Measurements from ENCODE around the gene UMAD1. TPM values are rescaled to one million over a fixed set of nuclear protein-coding genes. Genes with fewer than 3 reads are reported as not detected.

Gene UMAD1
- total RNA-seq, 1 donor from 2014 or later, result 9.3 TPM

DNA sequence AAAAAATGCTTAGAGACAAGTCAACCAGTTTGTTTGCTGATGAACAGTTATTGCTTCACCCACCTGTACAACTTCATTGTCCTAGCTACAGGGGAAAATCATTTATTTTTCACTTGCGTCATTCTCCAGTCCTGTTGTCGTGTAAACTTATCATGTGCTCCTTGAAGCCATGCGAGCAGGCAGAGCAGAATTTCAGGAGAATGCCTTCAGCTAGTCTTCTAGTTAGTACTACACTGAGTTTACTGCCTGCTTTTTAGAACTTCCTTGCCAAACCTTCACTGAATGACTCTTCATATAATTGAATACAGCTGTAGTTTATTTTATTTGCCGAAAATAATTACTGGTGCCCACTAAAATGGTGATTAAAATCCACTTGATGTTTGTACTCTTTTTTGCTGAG is 62.3 kb downstream of the UMAD1 start:
- Mint-ChIP-seq H3K27ac (ENCODE audit: unreplicated experiment) (no peak overlapping the region), H3K36me3 (ENCODE audit: low read depth, unreplicated experiment) (no peaks in the 10 kb centered on the region), H3K27me3 (ENCODE audit: low read depth, unreplicated experiment) (no peaks in the 10 kb centered on the region), H3K4me3 (ENCODE audit: unreplicated experiment) (no peak overlapping the region), H3K4me1 (ENCODE audit: low read depth, unreplicated experiment) (peaks cover 35% of the 10 kb centered on the region), H3K9me3 (ENCODE audit: unreplicated experiment) (no peaks in the 10 kb centered on the region)
- peaks cover 9% of the 10 kb centered on the region for H3K4me1 ChIP-seq (ENCODE audit: insufficient read depth, low read length)
- no peaks in the 10 kb centered on the region for H3K79me2 ChIP-seq (ENCODE audit: insufficient read depth, low read length)
- TF ChIP-seq, protein P1, sequence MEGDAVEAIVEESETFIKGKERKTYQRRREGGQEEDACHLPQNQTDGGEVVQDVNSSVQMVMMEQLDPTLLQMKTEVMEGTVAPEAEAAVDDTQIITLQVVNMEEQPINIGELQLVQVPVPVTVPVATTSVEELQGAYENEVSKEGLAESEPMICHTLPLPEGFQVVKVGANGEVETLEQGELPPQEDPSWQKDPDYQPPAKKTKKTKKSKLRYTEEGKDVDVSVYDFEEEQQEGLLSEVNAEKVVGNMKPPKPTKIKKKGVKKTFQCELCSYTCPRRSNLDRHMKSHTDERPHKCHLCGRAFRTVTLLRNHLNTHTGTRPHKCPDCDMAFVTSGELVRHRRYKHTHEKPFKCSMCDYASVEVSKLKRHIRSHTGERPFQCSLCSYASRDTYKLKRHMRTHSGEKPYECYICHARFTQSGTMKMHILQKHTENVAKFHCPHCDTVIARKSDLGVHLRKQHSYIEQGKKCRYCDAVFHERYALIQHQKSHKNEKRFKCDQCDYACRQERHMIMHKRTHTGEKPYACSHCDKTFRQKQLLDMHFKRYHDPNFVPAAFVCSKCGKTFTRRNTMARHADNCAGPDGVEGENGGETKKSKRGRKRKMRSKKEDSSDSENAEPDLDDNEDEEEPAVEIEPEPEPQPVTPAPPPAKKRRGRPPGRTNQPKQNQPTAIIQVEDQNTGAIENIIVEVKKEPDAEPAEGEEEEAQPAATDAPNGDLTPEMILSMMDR (IDR thresholded peaks at IDR 0.05; ENCODE audit: insufficient read depth, low read depth, low read length), result no peak
- TF ChIP-seq EZH2 (IDR thresholded peaks at IDR 0.05; ENCODE audit: insufficient read depth, low read length), result no peak
- H4K20me1 ChIP-seq (ENCODE audit: insufficient read depth, low read length), result no peaks in the 10 kb centered on the region
- FAIRE-seq, result no peak
- DNase-seq (ENCODE audit: low read depth), result no peak
- H3K27me3 ChIP-seq (ENCODE audit: insufficient read depth, low read length), result no peaks in the 10 kb centered on the region
- no peak overlapping the region for H3K4me2 ChIP-seq (ENCODE audit: low read length)
- no peak overlapping the region for H2AFZ ChIP-seq (ENCODE audit: low read depth, low read length)
- H3K9ac ChIP-seq (ENCODE audit: low read length), result no peak overlapping the region
- no peaks in the 10 kb centered on the region for H3K9me3 ChIP-seq (ENCODE audit: insufficient read depth, low read depth, low read length)
- no peaks in the 10 kb centered on the region for H3K36me3 ChIP-seq (ENCODE audit: insufficient read depth, low read length)
- H3K4me3 ChIP-seq (ENCODE audit: insufficient read depth, low read depth, low read length), result no peak overlapping the region
- no peak overlapping the region for H3K27ac ChIP-seq (ENCODE audit: low read depth, low read length)

DNA sequence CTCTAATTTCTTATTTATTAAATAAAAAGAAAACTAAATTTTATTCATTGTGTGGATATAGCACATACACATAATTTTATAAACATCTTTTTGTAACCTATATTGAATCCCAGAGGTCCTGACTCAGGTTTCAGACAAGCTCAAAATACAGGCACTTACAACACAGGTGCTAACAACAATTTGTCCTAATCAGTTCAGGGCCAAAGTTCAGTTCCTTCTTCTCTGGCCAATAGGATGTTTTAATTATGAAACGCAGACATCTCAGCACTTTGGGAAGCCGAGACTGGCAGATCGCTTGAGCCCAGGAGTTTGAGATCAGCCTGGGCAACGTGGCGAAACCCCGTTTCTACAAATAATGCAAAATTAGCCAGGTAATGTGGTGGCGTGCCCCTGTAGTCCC is 62.9 kb downstream of the UMAD1 start:
- H3K9me3 ChIP-seq (ENCODE audit: insufficient read depth, low read depth, low read length), result no peaks in the 10 kb centered on the region
- H3K4me3 Mint-ChIP-seq (ENCODE audit: unreplicated experiment), result no peak overlapping the region
- H3K79me2 ChIP-seq (ENCODE audit: insufficient read depth, low read length), result no peaks in the 10 kb centered on the region
- no peak for DNase-seq (ENCODE audit: low read depth)
- no peak overlapping the region for H3K27ac Mint-ChIP-seq (ENCODE audit: unreplicated experiment)
- no peak overlapping the region for H2AFZ ChIP-seq (ENCODE audit: low read depth, low read length)
- H3K27me3 Mint-ChIP-seq (ENCODE audit: low read depth, unreplicated experiment), result no peaks in the 10 kb centered on the region
- no peaks in the 10 kb centered on the region for H3K9me3 Mint-ChIP-seq (ENCODE audit: unreplicated experiment)
- no peak overlapping the region for H3K4me3 ChIP-seq (ENCODE audit: insufficient read depth, low read depth, low read length)
- H3K27ac ChIP-seq (ENCODE audit: low read depth, low read length), result no peak overlapping the region
- no peak overlapping the region for H3K4me2 ChIP-seq (ENCODE audit: low read length)
- FAIRE-seq, result no peak
- H3K9ac ChIP-seq (ENCODE audit: low read length), result no peak overlapping the region
- no peaks in the 10 kb centered on the region for H3K27me3 ChIP-seq (ENCODE audit: insufficient read depth, low read length)
- peaks cover 39% of the 10 kb centered on the region for H3K4me1 Mint-ChIP-seq (ENCODE audit: low read depth, unreplicated experiment)
- no peaks in the 10 kb centered on the region for H4K20me1 ChIP-seq (ENCODE audit: insufficient read depth, low read length)
- no peaks in the 10 kb centered on the region for H3K36me3 Mint-ChIP-seq (ENCODE audit: low read depth, unreplicated experiment)
- H3K36me3 ChIP-seq (ENCODE audit: insufficient read depth, low read length), result no peaks in the 10 kb centered on the region
- H3K4me1 ChIP-seq (ENCODE audit: insufficient read depth, low read length), result peaks cover 12% of the 10 kb centered on the region
- no peak for TF ChIP-seq EZH2 (IDR thresholded peaks at IDR 0.05; ENCODE audit: insufficient read depth, low read length)
- TF ChIP-seq, protein P1 (IDR thresholded peaks at IDR 0.05; ENCODE audit: insufficient read depth, low read depth, low read length), result no peak

DNA sequence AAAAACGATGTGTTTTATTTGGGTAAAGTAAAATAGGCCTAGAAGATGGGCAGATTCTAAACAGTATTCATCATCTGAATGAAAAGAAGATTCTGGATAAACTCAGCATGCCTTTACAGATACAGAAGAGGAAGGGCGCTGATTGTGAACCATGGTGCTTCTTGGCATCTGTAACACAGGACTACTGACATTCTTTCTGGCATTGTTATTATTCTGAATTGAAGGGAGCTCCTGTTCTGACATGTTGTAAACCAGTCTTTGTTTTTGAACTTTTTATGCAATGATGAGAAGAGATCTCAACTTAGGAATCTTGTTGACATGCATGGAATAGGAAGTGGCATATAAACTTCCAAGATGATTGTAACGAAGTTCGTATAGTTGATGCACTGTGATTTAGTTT is 64.3 kb downstream of the UMAD1 start:
- no peaks in the 10 kb centered on the region for H3K27me3 ChIP-seq (ENCODE audit: insufficient read depth, low read length)
- H3K36me3 ChIP-seq (ENCODE audit: insufficient read depth, low read length), result no peaks in the 10 kb centered on the region
- H3K27ac ChIP-seq (ENCODE audit: low read depth, low read length), result no peak overlapping the region
- no peaks in the 10 kb centered on the region for H4K20me1 ChIP-seq (ENCODE audit: insufficient read depth, low read length)
- H2AFZ ChIP-seq (ENCODE audit: low read depth, low read length), result no peak overlapping the region
- Mint-ChIP-seq H3K9me3 (ENCODE audit: unreplicated experiment) (no peaks in the 10 kb centered on the region), H3K27me3 (ENCODE audit: low read depth, unreplicated experiment) (no peaks in the 10 kb centered on the region), H3K27ac (ENCODE audit: unreplicated experiment) (no peak overlapping the region), H3K36me3 (ENCODE audit: low read depth, unreplicated experiment) (no peaks in the 10 kb centered on the region), H3K4me1 (ENCODE audit: low read depth, unreplicated experiment) (peaks cover 42% of the 10 kb centered on the region), H3K4me3 (ENCODE audit: unreplicated experiment) (no peak overlapping the region)
- H3K9ac ChIP-seq (ENCODE audit: low read length), result no peak overlapping the region
- TF ChIP-seq, protein P1 (IDR thresholded peaks at IDR 0.05; ENCODE audit: insufficient read depth, low read depth, low read length), result no peak
- TF ChIP-seq EZH2 (IDR thresholded peaks at IDR 0.05; ENCODE audit: insufficient read depth, low read length), result no peak
- H3K4me2 ChIP-seq (ENCODE audit: low read length), result no peak overlapping the region
- H3K9me3 ChIP-seq (ENCODE audit: insufficient read depth, low read depth, low read length), result no peaks in the 10 kb centered on the region
- no peaks in the 10 kb centered on the region for H3K79me2 ChIP-seq (ENCODE audit: insufficient read depth, low read length)
- FAIRE-seq, result no peak
- no peak for DNase-seq (ENCODE audit: low read depth)
- no peak overlapping the region for H3K4me3 ChIP-seq (ENCODE audit: insufficient read depth, low read depth, low read length)
- H3K4me1 ChIP-seq (ENCODE audit: insufficient read depth, low read length), result peaks cover 12% of the 10 kb centered on the region
